Measurements from ENCODE around the gene WFS1. TPM values are rescaled to one million over a fixed set of nuclear protein-coding genes. Genes with fewer than 3 reads are reported as not detected.

The WFS1 gene
- total and polyA plus RNA-seq, 2 of the 13 experiments (the other 11 are each of a cell fraction or from before 2014, with no cell fraction given) = 39.1 to 42.2 TPM

GRCh38 chr4:6246170-6246634 lies 23.4 kb upstream of the WFS1 start:
- H3K4me2 ChIP-seq (ENCODE audit: low read depth, low read length) = no peak overlapping the region
- no peak overlapping the region for H3K9ac ChIP-seq (ENCODE audit: insufficient read depth, low read depth, low read length)
- peaks cover 2 to 40% of the 10 kb centered on the region in 2 experiments; a peak in 2 of 5 replicates for H3K27me3 ChIP-seq (ENCODE audit: control insufficient read depth in 1 of 2, insufficient read depth in 2 of 2, low read length in 2 of 2)
- H2AFZ ChIP-seq (ENCODE audit: low read length) = no peak overlapping the region
- in situ Hi-C loops (cut with HindIII; ENCODE audit: extremely low pct_ligation_motif_present, low pct_unique_long_range_greater_than_20kb) = loop anchor here (25.0 kb wide), 1 partner anchor 316 kb away; no protein-coding TSS in a partner anchor
- TF ChIP-seq ZNF567 (CRISPR knock-in tag; IDR thresholded peaks at IDR 0.05; ENCODE audit: borderline replicate concordance) = no peak
- H3K79me2 ChIP-seq (ENCODE audit: insufficient read depth, low read length) = no peaks in the 10 kb centered on the region
- no peak overlapping the region for H3K4me3 ChIP-seq (replicated peaks in 1 of 3; ENCODE audit: insufficient read depth in 1 of 3, low read depth in 2 of 3, low read length in 3 of 3)
- DNase-seq (ENCODE audit: low spot score) (no peak), ATAC-seq (no peak), FAIRE-seq (no peak)
- WGBS (ENCODE audit: low lambda C conversion rate) = 46% methylated on average over 9 of the region's 9 CpGs
- intact Hi-C loops (cut with micrococcal nuclease; ENCODE audit: unreplicated experiment) = no loop called here
- POLR2A ChIA-PET = no interaction called here
- no peaks in the 10 kb centered on the region for H4K20me1 ChIP-seq (ENCODE audit: insufficient read depth, low read length)
- H3K27ac ChIP-seq (ENCODE audit: extremely low read length, insufficient read depth, low read length) = no peak overlapping the region
- no peaks in the 10 kb centered on the region for H3K4me1 ChIP-seq (ENCODE audit: insufficient read depth, low read length)
- no peaks in the 10 kb centered on the region for H3K36me3 ChIP-seq (replicated peaks in 1 of 2; ENCODE audit: control insufficient read depth in 1 of 2, insufficient read depth in 2 of 2, low read length in 2 of 2)
- no TSS peak for BruUV-seq (replicated peaks)
- no peaks in the 10 kb centered on the region for H3K9me3 ChIP-seq (ENCODE audit: low read length)
- CTCF ChIA-PET (ENCODE audit: low intra/inter-chr PET ratio, low total read pairs) = no interaction called here

- Histone ChIP-seq H3K36me3 (replicated peaks in 1 of 2; ENCODE audit: control insufficient read depth in 1 of 2, insufficient read depth in 2 of 2, low read length in 2 of 2) (no peaks in the 10 kb centered on the region), H4K20me1 (ENCODE audit: insufficient read depth, low read length) (no peaks in the 10 kb centered on the region), H3K9me3 (ENCODE audit: low read length) (no peaks in the 10 kb centered on the region), H3K27ac (ENCODE audit: extremely low read length, insufficient read depth, low read length) (no peak overlapping the region), H2AFZ (ENCODE audit: low read length) (no peak overlapping the region), H3K79me2 (ENCODE audit: insufficient read depth, low read length) (no peaks in the 10 kb centered on the region), H3K9ac (ENCODE audit: insufficient read depth, low read depth, low read length) (no peak overlapping the region), H3K4me3 (replicated peaks in 1 of 3; ENCODE audit: insufficient read depth in 1 of 3, low read depth in 2 of 3, low read length in 3 of 3) (no peak overlapping the region), H3K4me2 (ENCODE audit: low read depth, low read length) (no peak overlapping the region), H3K4me1 (ENCODE audit: insufficient read depth, low read length) (no peaks in the 10 kb centered on the region), H3K27me3 (ENCODE audit: control insufficient read depth in 1 of 2, insufficient read depth in 2 of 2, low read length in 2 of 2) (peaks cover 2 to 32% of the 10 kb centered on the region in 2 experiments; a peak in 2 of 5 replicates)
- whole genome bisulfite sequencing (ENCODE audit: low lambda C conversion rate) = 0% methylated on average over 3 of the region's 10 CpGs
- POLR2A ChIA-PET = no interaction called here
- no TSS peak for BruUV-seq (replicated peaks)
- CTCF ChIA-PET (ENCODE audit: low intra/inter-chr PET ratio, low total read pairs) = no interaction called here
- ATAC-seq = no peak
- no peak for TF ChIP-seq ZNF629 (CRISPR knock-in tag; conservative IDR thresholded peaks at IDR 0.05)
- in situ Hi-C loops (cut with HindIII; ENCODE audit: extremely low pct_ligation_motif_present, low pct_unique_long_range_greater_than_20kb) = loop anchor here (25.0 kb wide), 1 partner anchor 314 kb away; no protein-coding TSS in a partner anchor
- FAIRE-seq = no peak
- DNase-seq (ENCODE audit: low spot score) = no peak
- intact Hi-C loops (cut with micrococcal nuclease; ENCODE audit: unreplicated experiment) = loop anchor here (2.0 kb wide), 1 partner anchor 134 kb away; no protein-coding TSS in a partner anchor
These were observed 21.3 kb upstream of the WFS1 start for GRCh38 chr4:6248394-6248793.
